Endothelial cell (in vitro differentiated cells): ENCODE data around the gene TSBP1. TPM values are rescaled to one million over a fixed set of nuclear protein-coding genes. Genes with fewer than 3 reads are reported as not detected.
"Not testable (repeated sequence)": the region's sequence is repeated elsewhere in the genome, so short reads cannot be mapped to it uniquely, and the experiment has no call there.

Source experiments
- DNase-seq: peaks from one replicate; pipeline ENCODE4 v3.0.0; 2021; ENCODE audit warnings: low spot score
- H3K27ac Mint-ChIP-seq: one replicate; pipeline ENCODE4 v1.8.0; 2021; ENCODE audit warnings: mixed read lengths, inconsistent platforms; ENCODE audit not compliant: unreplicated experiment
- H3K27me3 Mint-ChIP-seq: one replicate; pipeline ENCODE4 v1.8.0; 2021; ENCODE audit warnings: mild to moderate bottlenecking, moderate library complexity, mixed read lengths, inconsistent platforms; ENCODE audit not compliant: unreplicated experiment
- H3K36me3 Mint-ChIP-seq: one replicate; pipeline ENCODE4 v1.8.0; 2021; ENCODE audit warnings: mild to moderate bottlenecking, low read depth, mixed read lengths, inconsistent platforms; ENCODE audit not compliant: unreplicated experiment
- H3K4me1 Mint-ChIP-seq: one replicate; pipeline ENCODE4 v1.8.0; 2021; ENCODE audit warnings: mild to moderate bottlenecking, mixed read lengths, inconsistent platforms; ENCODE audit not compliant: unreplicated experiment
- H3K4me3 Mint-ChIP-seq: one replicate; pipeline ENCODE4 v1.8.0; 2021; ENCODE audit warnings: mild to moderate bottlenecking, mixed read lengths, inconsistent platforms; ENCODE audit not compliant: unreplicated experiment
- H3K9me3 Mint-ChIP-seq: one replicate; pipeline ENCODE4 v1.8.0; 2021; ENCODE audit warnings: mixed read lengths, inconsistent platforms; ENCODE audit not compliant: unreplicated experiment
- total RNA-seq: library from RNA; stranded (reverse); fragmentation: NEBNext Ultra II Directional; extraction: Animal tissue kit (Norgen Biotek cat#: 25700); gene quantifications from one replicate; pipeline ENCODE4 v1.2.1, GENCODE V29; 2021; ENCODE audit not compliant: unreplicated experiment
- TF ChIP-seq, protein P1 (sequence below): fragments of 200-600 bp; sonication (generic); IDR thresholded peaks from one replicate; pipeline ENCODE4 v1.5.0; 2021; ENCODE audit warnings: antibody characterized with exemption; ENCODE audit not compliant: unreplicated experiment

The TSBP1 gene
- total RNA-seq, 1 donor from 2014 or later, result not detected

DNA sequence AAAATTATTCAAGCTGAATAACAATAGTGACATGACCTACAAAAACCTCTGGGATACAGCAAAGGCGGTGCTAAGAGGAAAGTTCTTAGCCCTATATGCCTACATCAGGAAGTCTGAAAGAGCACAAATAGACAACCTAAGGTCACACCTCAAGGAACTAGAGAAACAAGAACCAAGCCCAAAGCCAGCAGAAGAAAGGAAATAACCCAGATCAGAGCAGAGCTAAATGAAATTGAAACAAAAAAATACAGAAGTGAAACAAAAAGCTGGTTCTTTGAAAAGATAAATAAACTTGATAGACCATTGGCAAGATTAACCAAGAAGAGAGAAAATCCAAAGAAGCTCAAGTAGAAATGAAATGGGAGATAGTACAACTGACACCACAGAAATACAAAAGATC lies 100.3 kb downstream of the TSBP1 start:
- Mint-ChIP-seq H3K4me1 (no peaks in the 10 kb centered on the region), H3K27ac (no peak overlapping the region), H3K27me3 (no peaks in the 10 kb centered on the region), H3K4me3 (no peak overlapping the region), H3K9me3 (no peaks in the 10 kb centered on the region), H3K36me3 (no peaks in the 10 kb centered on the region)
- no peak for DNase-seq
- TF ChIP-seq, protein P1, sequence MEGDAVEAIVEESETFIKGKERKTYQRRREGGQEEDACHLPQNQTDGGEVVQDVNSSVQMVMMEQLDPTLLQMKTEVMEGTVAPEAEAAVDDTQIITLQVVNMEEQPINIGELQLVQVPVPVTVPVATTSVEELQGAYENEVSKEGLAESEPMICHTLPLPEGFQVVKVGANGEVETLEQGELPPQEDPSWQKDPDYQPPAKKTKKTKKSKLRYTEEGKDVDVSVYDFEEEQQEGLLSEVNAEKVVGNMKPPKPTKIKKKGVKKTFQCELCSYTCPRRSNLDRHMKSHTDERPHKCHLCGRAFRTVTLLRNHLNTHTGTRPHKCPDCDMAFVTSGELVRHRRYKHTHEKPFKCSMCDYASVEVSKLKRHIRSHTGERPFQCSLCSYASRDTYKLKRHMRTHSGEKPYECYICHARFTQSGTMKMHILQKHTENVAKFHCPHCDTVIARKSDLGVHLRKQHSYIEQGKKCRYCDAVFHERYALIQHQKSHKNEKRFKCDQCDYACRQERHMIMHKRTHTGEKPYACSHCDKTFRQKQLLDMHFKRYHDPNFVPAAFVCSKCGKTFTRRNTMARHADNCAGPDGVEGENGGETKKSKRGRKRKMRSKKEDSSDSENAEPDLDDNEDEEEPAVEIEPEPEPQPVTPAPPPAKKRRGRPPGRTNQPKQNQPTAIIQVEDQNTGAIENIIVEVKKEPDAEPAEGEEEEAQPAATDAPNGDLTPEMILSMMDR, result no peak

DNA sequence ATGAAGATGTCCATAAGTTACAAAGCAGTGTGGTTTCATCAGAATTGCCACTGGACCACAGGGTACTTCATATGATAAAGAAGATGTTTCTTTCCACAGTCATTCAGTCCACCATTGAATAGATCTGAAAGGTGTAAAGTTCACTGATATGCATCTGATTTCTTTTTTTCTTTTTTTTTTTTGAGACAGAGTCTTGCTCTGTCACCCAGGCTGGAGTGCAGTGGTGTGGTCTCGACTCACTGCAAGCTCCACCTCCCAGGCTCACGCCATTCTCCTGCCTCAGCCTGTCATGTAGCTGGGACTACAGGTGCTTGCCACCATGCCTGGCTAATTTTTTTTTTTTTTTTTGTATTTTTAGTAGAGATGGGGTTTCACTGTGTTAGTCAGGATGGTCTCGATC lies 103.2 kb downstream of the TSBP1 start:
- H3K9me3 Mint-ChIP-seq, H3K27ac Mint-ChIP-seq, H3K27me3 Mint-ChIP-seq, H3K4me3 Mint-ChIP-seq, H3K4me1 Mint-ChIP-seq, DNase-seq, H3K36me3 Mint-ChIP-seq: not testable (repeated sequence)

DNA sequence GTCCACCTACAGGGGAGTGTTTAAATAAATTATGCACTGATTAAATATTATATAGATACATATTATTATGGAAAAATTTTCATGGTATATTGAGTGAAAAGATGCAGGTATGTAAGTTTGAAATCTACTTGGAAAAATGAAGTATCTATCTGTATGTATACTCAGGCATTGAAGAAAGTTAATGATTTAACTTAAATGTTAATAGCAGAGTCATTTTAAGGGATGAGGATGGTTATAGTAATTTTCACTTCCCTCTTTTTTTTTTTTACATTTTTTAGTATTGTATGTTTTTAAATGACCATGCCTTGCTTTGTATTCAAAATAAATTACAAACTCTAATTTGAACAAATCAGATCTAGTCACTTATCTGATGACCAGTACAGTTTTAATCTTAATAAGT lies 104.7 kb downstream of the TSBP1 start:
- no peaks in the 10 kb centered on the region for H3K9me3 Mint-ChIP-seq
- no peak for DNase-seq
- H3K4me3 Mint-ChIP-seq, result no peak overlapping the region
- H3K4me1 Mint-ChIP-seq, result no peaks in the 10 kb centered on the region
- H3K27ac Mint-ChIP-seq, result no peak overlapping the region
- TF ChIP-seq, protein P1, result no peak
- H3K27me3 Mint-ChIP-seq, result no peaks in the 10 kb centered on the region
- H3K36me3 Mint-ChIP-seq, result peaks cover 5% of the 10 kb centered on the region

DNA sequence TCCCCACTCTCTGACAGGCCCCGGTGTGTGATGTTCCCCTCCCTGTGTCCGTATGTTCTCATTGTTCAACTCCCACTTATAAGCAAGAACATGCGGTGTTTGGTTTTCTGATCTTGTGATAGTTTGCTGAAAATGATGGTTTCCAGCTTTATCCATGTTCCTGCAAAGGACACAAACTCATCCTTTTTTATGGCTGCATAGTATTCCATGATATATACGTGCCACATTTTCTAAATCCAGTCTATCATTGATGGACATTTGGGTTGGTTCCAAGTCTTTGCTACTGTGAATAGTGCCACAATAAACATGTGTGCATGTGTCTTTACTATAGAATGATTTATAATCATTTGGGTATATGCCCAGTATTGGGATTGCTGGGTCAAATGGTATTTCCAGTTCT lies 114.4 kb downstream of the TSBP1 start:
- H3K9me3 Mint-ChIP-seq, DNase-seq, H3K27me3 Mint-ChIP-seq, H3K4me3 Mint-ChIP-seq, H3K27ac Mint-ChIP-seq, H3K36me3 Mint-ChIP-seq: not testable (repeated sequence)
- peaks cover 16% of the 10 kb centered on the region for H3K4me1 Mint-ChIP-seq

DNA sequence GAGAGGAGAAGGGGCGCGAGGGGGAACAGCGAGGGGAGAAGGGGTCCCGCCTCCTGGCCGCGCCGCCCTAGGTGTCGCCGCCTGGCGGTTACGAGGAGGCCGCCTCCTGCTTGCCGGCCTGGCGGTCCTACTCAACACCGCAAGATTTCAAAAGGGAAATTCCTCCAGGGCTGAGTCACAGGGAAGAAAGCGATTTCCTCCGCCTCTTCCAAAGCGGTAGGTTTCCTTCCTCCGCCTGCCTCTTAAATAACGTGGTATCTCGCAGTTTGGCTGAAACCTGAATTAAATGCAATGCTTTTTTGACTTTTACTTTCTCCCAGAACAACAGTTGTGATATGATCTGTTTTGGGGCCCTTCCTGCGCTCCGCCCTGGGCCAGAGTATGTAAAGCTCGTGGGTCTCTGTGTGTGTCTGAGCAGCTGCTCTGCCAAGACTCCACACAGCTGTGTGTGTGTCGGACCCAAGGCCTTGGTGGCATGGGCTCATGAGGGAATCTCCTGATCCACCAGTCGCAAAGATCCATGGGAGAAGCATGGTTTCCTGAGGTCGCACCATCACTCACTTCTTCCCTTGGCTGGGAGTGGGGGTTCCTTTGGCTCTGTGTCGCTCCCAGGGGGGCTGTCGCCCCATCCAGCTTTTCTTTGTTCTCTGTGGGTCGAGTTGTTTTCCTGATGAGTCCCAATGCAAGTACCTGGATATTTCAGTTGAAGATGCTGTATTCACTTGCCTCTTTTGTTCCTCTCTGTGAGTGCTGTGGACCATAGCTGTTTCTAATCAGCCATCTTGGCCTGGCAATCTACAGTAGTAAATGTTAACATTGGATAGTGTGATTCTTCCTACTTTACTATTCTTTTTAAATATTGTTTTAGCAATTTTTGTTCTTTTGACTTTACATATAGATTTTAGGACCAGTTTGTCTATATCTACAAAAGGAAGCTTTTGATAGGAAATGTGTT lies 116.2 kb downstream of the TSBP1 start:
- Mint-ChIP-seq H3K9me3 (no peaks in the 10 kb centered on the region), H3K4me3 (peak overlapping the region; percentile 16), H3K27me3 (peaks cover 7% of the 10 kb centered on the region), H3K27ac (peak overlapping the region; percentile 96), H3K36me3 (no peaks in the 10 kb centered on the region), H3K4me1 (peaks cover 24% of the 10 kb centered on the region)
- peak; percentile 60 for DNase-seq
- TF ChIP-seq, protein P1, result peak; percentile 36

DNA sequence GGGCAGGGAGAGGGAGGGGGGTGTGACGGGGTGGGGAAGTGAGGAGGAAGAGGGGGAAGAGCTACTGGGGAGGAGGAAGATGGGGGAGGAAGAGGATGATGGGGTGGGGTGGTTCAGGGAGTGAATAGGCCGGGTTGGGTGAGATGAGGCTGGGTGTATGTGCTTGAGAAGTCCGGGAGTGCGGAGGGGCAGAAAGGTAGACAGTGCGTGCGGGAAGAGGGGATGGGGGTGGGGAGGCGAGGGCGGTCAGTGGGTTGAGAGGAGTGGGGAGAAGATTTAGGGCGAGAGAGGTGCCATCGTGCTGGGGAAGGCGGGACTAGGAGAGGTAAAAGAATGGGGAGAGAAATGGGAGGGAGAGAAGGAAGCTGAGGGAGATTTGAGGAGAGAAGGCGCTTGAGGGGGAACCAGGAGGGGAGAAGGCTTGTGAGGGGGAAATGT lies 116.9 kb downstream of the TSBP1 start:
- no peaks in the 10 kb centered on the region for H3K9me3 Mint-ChIP-seq
- no peak overlapping the region for H3K4me3 Mint-ChIP-seq
- peaks cover 7% of the 10 kb centered on the region for H3K27me3 Mint-ChIP-seq
- H3K4me1 Mint-ChIP-seq, result peaks cover 24% of the 10 kb centered on the region
- no peaks in the 10 kb centered on the region for H3K36me3 Mint-ChIP-seq
- TF ChIP-seq, protein P1, result no peak
- H3K27ac Mint-ChIP-seq, result peak overlapping the region; percentile 61
- DNase-seq, result no peak
